ENCODE results near the gene C16orf95. TPM values are rescaled to one million over a fixed set of nuclear protein-coding genes. Genes with fewer than 3 reads are reported as not detected.

C16orf95 gene
- total and polyA plus RNA-seq, 2 donors (not counting 1 experiment from before 2014, with no cell fraction given), result 1.5 to 2.5 TPM

GRCh38 chr16:87322833-87323726 is 5.9 kb upstream of the C16orf95 start:
- ATAC-seq (ENCODE audit: low read depth), result no peak

More at GRCh38 chr16:87322833-87323726, 5.9 kb upstream of the C16orf95 start:
- Histone ChIP-seq H3K27me3 (replicated peaks in 1 of 4; ENCODE audit: control extremely low read depth in 1 of 4, control insufficient read depth in 3 of 4, insufficient read depth in 4 of 4, low read length in 3 of 4) (no peaks in the 10 kb centered on the region), H3K79me2 (ENCODE audit: control insufficient read depth, insufficient read depth, low read length) (peaks cover 14% of the 10 kb centered on the region), H3K4me3 (ENCODE audit: control extremely low read depth in 1 of 5, extremely low read depth in 1 of 5, insufficient read depth in 1 of 5, low read depth in 2 of 5, low read length in 4 of 5) (no peak overlapping the region), H3K4me2 (replicated peaks; ENCODE audit: low read depth, low read length, poor library complexity, severe bottlenecking) (no peak overlapping the region), H3K27ac (ENCODE audit: low read length in 2 of 2) (no peak overlapping the region), H2AFZ (ENCODE audit: insufficient read depth, low read depth, low read length, poor library complexity, severe bottlenecking) (no peak overlapping the region), H3K9me3 (ENCODE audit: control extremely low read depth in 1 of 3, control insufficient read depth in 2 of 3, insufficient read depth in 1 of 3, low read length in 2 of 3) (no peaks in the 10 kb centered on the region), H3K9ac (ENCODE audit: low read length) (no peak overlapping the region), H3K4me1 (ENCODE audit: control insufficient read depth in 2 of 2, insufficient read depth in 2 of 2, low read length in 2 of 2) (peaks cover 5 to 9% of the 10 kb centered on the region in 2 donors), H3K36me3 (replicated peaks in 1 of 2; ENCODE audit: control extremely low read depth in 1 of 2, control insufficient read depth in 1 of 2, extremely low read depth in 1 of 2, insufficient read depth in 2 of 2, low read length in 1 of 2) (no peaks in the 10 kb centered on the region), H4K20me1 (ENCODE audit: control insufficient read depth, insufficient read depth, low read length, poor library complexity, severe bottlenecking) (peaks cover 13% of the 10 kb centered on the region)
- TF ChIP-seq EZH2 (IDR thresholded peaks at IDR 0.05; ENCODE audit: borderline replicate concordance, insufficient read depth, low read depth, low read length, poor library complexity, severe bottlenecking) (no peak), CTCF (IDR thresholded peaks at IDR 0.05) (no peak)
- H3K4me1 Mint-ChIP-seq, result peaks cover 11% of the 10 kb centered on the region
- H3K9me3 Mint-ChIP-seq (ENCODE audit: insufficient read depth), result no peaks in the 10 kb centered on the region
- no peak overlapping the region for H3K27ac Mint-ChIP-seq
- ChIA-PET CTCF (interaction anchor here (1.1 to 2.6 kb wide), 5 partner anchors 8 to 313 kb away, joined by 3 to 10 read pairs (median 7); partner anchors contain the start of gene FBXO31), POLR2A (no interaction called here)
- no peak overlapping the region for H3K4me3 Mint-ChIP-seq
- H3K27me3 Mint-ChIP-seq, result no peaks in the 10 kb centered on the region
- intact Hi-C loops (cut with micrococcal nuclease), result no loop called here
- DNase-seq, result no peak
- 98% methylated on average over 33 of the region's 35 CpGs for WGBS (ENCODE audit: insufficient coverage)

Measured in B cell (primary cell).